ENCODE measurements around the gene NRN1L. TPM values are rescaled to one million over a fixed set of nuclear protein-coding genes. Genes with fewer than 3 reads are reported as not detected.
A peak's percentile ranks its signal among the peaks of the same experiment; 100 is the strongest.

The NRN1L gene
- total RNA-seq, 4 donors from 2014 or later, result 1.2 to 2.4 TPM; not detected in 2

DNA sequence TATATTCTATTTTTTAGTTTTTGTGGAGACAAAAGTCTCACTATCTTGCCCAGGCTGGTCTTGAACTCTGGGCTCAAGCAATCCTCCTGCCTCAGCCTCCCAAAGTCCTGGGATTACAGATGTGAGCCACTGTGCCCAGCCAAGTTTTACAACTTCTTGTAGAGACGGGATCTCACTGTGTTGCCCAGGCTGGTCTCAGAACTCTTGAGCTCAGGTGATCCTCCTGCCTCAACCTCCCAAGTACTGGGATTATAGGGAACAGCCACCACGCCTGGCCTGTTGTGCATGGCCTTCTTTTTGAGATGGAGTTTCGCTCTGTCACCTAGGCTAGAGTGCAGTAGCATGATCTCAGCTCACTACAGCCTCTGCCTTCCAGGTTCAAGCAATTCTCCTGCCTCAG, 31.0 kb upstream of the NRN1L start:
- no peaks in the 10 kb centered on the region for H3K36me3 ChIP-seq
- no peak for ATAC-seq
- no peak overlapping the region for H3K27ac ChIP-seq
- no peak overlapping the region for H3K4me3 ChIP-seq
- WGBS, 2 donors (ENCODE audit: low coverage in 1 of 2), result 88% methylated on average over 1 of the region's 3 CpGs; no CpG with 5 or more reads in 1 of the 2 donors
- TF ChIP-seq POLR2AphosphoS5 (IDR thresholded peaks at IDR 0.05) (no peak), EP300 (IDR thresholded peaks at IDR 0.05) (no peak), POLR2A (IDR thresholded peaks at IDR 0.05) (no peak)
- TF ChIP-seq, protein P1, sequence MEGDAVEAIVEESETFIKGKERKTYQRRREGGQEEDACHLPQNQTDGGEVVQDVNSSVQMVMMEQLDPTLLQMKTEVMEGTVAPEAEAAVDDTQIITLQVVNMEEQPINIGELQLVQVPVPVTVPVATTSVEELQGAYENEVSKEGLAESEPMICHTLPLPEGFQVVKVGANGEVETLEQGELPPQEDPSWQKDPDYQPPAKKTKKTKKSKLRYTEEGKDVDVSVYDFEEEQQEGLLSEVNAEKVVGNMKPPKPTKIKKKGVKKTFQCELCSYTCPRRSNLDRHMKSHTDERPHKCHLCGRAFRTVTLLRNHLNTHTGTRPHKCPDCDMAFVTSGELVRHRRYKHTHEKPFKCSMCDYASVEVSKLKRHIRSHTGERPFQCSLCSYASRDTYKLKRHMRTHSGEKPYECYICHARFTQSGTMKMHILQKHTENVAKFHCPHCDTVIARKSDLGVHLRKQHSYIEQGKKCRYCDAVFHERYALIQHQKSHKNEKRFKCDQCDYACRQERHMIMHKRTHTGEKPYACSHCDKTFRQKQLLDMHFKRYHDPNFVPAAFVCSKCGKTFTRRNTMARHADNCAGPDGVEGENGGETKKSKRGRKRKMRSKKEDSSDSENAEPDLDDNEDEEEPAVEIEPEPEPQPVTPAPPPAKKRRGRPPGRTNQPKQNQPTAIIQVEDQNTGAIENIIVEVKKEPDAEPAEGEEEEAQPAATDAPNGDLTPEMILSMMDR (IDR thresholded peaks at IDR 0.05), result no peak
- no peaks in the 10 kb centered on the region for H3K9me3 ChIP-seq
- H3K27me3 ChIP-seq, result no peaks in the 10 kb centered on the region
- H3K4me1 ChIP-seq, result peaks cover 0 to 66% (median 19%) of the 10 kb centered on the region in 3 donors

- Histone ChIP-seq H3K4me1 (peaks cover 0 to 57% (median 18%) of the 10 kb centered on the region in 3 donors), H3K4me3 (no peak overlapping the region), H3K27ac (peak overlapping the region in 1 of 4 donors; percentile 19), H3K27me3 (no peaks in the 10 kb centered on the region), H3K9me3 (no peaks in the 10 kb centered on the region), H3K36me3 (peaks cover 0 to 5% of the 10 kb centered on the region in 2 donors)
- no peak for ATAC-seq
- 77 to 89% methylated on average over 4 to 5 of the region's 10 CpGs for WGBS, 2 donors (ENCODE audit: low coverage in 1 of 2)
- TF ChIP-seq, protein P1 (IDR thresholded peaks at IDR 0.05), result no peak
- TF ChIP-seq POLR2A (IDR thresholded peaks at IDR 0.05), result no peak
- TF ChIP-seq POLR2AphosphoS5 (IDR thresholded peaks at IDR 0.05), result no peak
- TF ChIP-seq EP300 (IDR thresholded peaks at IDR 0.05), result no peak
Observed at GRCh38 chr16:67855789-67856188, 28.9 kb upstream of the NRN1L start.

GRCh38 chr16:67856927-67857546, 27.6 kb upstream of the NRN1L start:
- TF ChIP-seq, protein P1 (IDR thresholded peaks at IDR 0.05), result no peak
- TF ChIP-seq POLR2AphosphoS5 (IDR thresholded peaks at IDR 0.05) (no peak), EP300 (IDR thresholded peaks at IDR 0.05) (no peak), POLR2A (IDR thresholded peaks at IDR 0.05) (no peak)
- Histone ChIP-seq H3K36me3 (peaks cover 0 to 9% of the 10 kb centered on the region in 2 donors), H3K9me3 (no peaks in the 10 kb centered on the region), H3K27me3 (no peaks in the 10 kb centered on the region), H3K4me3 (no peak overlapping the region), H3K4me1 (peaks cover 0 to 65% (median 30%) of the 10 kb centered on the region in 3 donors), H3K27ac (peak overlapping the region in 3 of 4 donors; percentile 56 to 84 (median 75))
- 76 to 85% methylated on average over 4 to 5 of the region's 5 CpGs for WGBS, 2 donors (ENCODE audit: low coverage in 1 of 2)
- no peak for ATAC-seq

DNA sequence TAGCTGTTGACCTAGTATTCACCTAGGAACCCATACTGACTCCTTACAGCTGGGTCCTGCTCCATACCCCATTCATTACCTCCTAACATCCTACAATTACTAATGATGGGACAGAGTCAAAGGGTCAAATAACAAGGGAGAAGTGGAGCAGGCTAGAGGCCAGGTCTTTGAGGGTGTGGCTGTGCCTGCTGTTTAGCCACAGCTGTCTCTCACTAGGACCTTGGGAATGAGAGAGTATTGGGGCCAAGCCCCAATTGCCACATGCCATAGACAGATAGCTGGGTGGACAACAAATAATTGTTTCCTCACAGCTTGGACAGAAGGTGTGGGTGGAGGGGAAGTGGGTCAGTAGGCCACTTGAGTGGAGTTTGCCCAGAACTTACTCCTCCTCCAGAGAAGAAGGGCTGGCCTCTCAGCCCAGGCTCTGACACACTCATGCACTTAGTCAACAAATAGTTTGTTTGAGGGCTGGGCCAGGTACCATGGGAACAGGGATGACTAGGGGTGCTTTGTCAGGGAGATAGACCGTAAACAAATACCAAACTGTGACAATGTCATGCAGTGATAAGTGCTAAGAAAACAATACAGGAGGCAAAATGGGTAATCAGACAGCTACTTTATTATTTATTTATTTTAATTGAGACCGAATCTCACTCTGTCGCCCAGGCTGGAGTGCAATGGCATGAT, 27.0 kb upstream of the NRN1L start:
- no peak for TF ChIP-seq POLR2A (IDR thresholded peaks at IDR 0.05)
- TF ChIP-seq, protein P1 (IDR thresholded peaks at IDR 0.05), result no peak
- TF ChIP-seq EP300 (IDR thresholded peaks at IDR 0.05), result no peak
- TF ChIP-seq POLR2AphosphoS5 (IDR thresholded peaks at IDR 0.05), result peak; percentile 61
- Histone ChIP-seq H3K27ac (peak overlapping the region in 3 of 4 donors; percentile 56 to 84 (median 75)), H3K4me1 (peaks cover 0 to 72% (median 34%) of the 10 kb centered on the region in 3 donors), H3K4me3 (no peak overlapping the region), H3K36me3 (peaks cover 0 to 9% of the 10 kb centered on the region in 2 donors), H3K27me3 (no peaks in the 10 kb centered on the region), H3K9me3 (no peaks in the 10 kb centered on the region)
- 19 to 31% methylated on average over 3 of the region's 3 CpGs for WGBS, 2 donors (ENCODE audit: low coverage in 1 of 2)
- ATAC-seq, result peak; percentile 94

Measured in gastroesophageal sphincter (tissue), 4 donors.